PC-9 (cell line): ENCODE data around the gene TRIM38.

Source experiments
- EZH2 ChIP-seq: fragments of 200-600 bp; sonication (generic); IDR thresholded peaks from 2 replicates; pipeline ENCODE4 v1.8.0; 2017; ENCODE audit warnings: antibody characterized with exemption, low read depth
- TF ChIP-seq, protein P1 (sequence below): fragments of 200-600 bp; sonication (generic); conservative IDR thresholded peaks from 2 replicates; pipeline ENCODE4 v1.6.1; 2017; ENCODE audit warnings: mixed run types, antibody characterized with exemption, mild to moderate bottlenecking, moderate library complexity

DNA sequence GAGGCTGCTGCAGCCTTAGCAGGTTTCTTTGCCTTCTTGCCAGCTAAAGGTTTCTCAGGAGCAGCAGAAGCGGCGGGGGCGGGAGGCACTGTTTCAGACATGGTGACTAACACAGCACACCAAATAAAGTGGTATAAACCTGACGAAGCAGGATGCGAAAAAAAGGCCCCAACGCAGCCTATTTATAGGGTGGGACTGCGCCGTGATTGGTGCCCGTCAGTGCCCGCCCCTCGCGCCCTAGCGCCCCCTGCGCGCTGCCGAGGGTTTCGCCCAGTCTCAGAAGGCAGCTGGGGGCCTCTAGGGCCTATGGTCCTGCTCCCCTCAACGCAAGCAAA lies 55.0 kb downstream of the TRIM38 start:
- TF ChIP-seq, protein P1, sequence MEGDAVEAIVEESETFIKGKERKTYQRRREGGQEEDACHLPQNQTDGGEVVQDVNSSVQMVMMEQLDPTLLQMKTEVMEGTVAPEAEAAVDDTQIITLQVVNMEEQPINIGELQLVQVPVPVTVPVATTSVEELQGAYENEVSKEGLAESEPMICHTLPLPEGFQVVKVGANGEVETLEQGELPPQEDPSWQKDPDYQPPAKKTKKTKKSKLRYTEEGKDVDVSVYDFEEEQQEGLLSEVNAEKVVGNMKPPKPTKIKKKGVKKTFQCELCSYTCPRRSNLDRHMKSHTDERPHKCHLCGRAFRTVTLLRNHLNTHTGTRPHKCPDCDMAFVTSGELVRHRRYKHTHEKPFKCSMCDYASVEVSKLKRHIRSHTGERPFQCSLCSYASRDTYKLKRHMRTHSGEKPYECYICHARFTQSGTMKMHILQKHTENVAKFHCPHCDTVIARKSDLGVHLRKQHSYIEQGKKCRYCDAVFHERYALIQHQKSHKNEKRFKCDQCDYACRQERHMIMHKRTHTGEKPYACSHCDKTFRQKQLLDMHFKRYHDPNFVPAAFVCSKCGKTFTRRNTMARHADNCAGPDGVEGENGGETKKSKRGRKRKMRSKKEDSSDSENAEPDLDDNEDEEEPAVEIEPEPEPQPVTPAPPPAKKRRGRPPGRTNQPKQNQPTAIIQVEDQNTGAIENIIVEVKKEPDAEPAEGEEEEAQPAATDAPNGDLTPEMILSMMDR, result no peak
- no peak for TF ChIP-seq EZH2
